ENCODE data around the gene C9orf57.
"Not testable (repeated sequence)": the region's sequence is repeated elsewhere in the genome, so short reads cannot be mapped to it uniquely, and the experiment has no call there.

C9orf57 gene

GRCh38 chr9:72060513-72060912 lies at the start of gene C9orf57:
C9orf57 (minus strand) TSS chr9:72060613; CDS start chr9:72059331, 1,282 bp downstream.
- no peak for DNase-seq

- DNase-seq: no peak
These were observed 42.1 kb upstream of the C9orf57 start for GRCh38 chr9:72102520-72102919.

GRCh38 chr9:72095520-72095919 lies 35.1 kb upstream of the C9orf57 start:
- DNase-seq: not testable (repeated sequence)

GRCh38 chr9:72092820-72093219 lies 32.4 kb upstream of the C9orf57 start:
- no peak for DNase-seq

- DNase-seq: no peak
These were observed 29.2 kb upstream of the C9orf57 start for GRCh38 chr9:72089451-72090130.

- no peak for DNase-seq
These were observed 22.1 kb upstream of the C9orf57 start for GRCh38 chr9:72082536-72082935.

GRCh38 chr9:72074666-72075065 lies 14.3 kb upstream of the C9orf57 start:
- DNase-seq: not testable (repeated sequence)

GRCh38 chr9:72065076-72065475 lies 4.7 kb upstream of the C9orf57 start:
- no peak for DNase-seq

- DNase-seq: no peak
These were observed 8.3 kb downstream of the C9orf57 start for GRCh38 chr9:72052122-72052521.

GRCh38 chr9:72048850-72049249 lies 11.6 kb downstream of the C9orf57 start:
- peak; percentile 36 for DNase-seq

GRCh38 chr9:72046630-72047456 lies 13.6 kb downstream of the C9orf57 start:
- DNase-seq: no peak

GRCh38 chr9:72044095-72044494 lies 16.3 kb downstream of the C9orf57 start:
- no peak for DNase-seq

- DNase-seq: no peak
These were observed 16.8 kb downstream of the C9orf57 start for GRCh38 chr9:72043576-72043975.

- DNase-seq: no peak
These were observed 17.5 kb downstream of the C9orf57 start for GRCh38 chr9:72042928-72043327.

- DNase-seq: peak; percentile 94
These were observed 18.6 kb downstream of the C9orf57 start for GRCh38 chr9:72041775-72042194.

- no peak for DNase-seq
These were observed 19.0 kb downstream of the C9orf57 start for GRCh38 chr9:72041369-72041768.

- no peak for DNase-seq
These were observed 20.9 kb downstream of the C9orf57 start for GRCh38 chr9:72039532-72039931.

- peak; percentile 73 for DNase-seq
These were observed 21.5 kb downstream of the C9orf57 start for GRCh38 chr9:72038890-72039410.

- no peak for DNase-seq
These were observed 22.0 kb downstream of the C9orf57 start for GRCh38 chr9:72038408-72038807.

GRCh38 chr9:72037571-72037970 lies 22.8 kb downstream of the C9orf57 start:
- DNase-seq: no peak

- DNase-seq: no peak
These were observed 29.6 kb downstream of the C9orf57 start for GRCh38 chr9:72030767-72031166.

- no peak for DNase-seq
These were observed 30.4 kb downstream of the C9orf57 start for GRCh38 chr9:72029986-72030385.

- DNase-seq: peak; percentile 18
These were observed 34.5 kb downstream of the C9orf57 start for GRCh38 chr9:72025906-72026305.

- no peak for DNase-seq
These were observed 36.8 kb downstream of the C9orf57 start for GRCh38 chr9:72023596-72023995.
